CD14-positive monocyte (primary cell): Measurements from ENCODE around the gene DLG4. TPM values are rescaled to one million over a fixed set of nuclear protein-coding genes. Genes with fewer than 3 reads are reported as not detected.

Experiments
- DNase-seq, 3 donors: peaks; one replicate each; pipeline ENCODE4 v3.0.0-alpha.2; 2011 to 2022
- H2AFZ ChIP-seq: 2 replicates; pipeline ENCODE4 v1.6.0; 2012; ENCODE audit warnings: mild to moderate bottlenecking, low read depth, low read length, inconsistent platforms; ENCODE audit not compliant: insufficient read depth, poor library complexity, severe bottlenecking
- H3K27ac ChIP-seq, 2 donors: 1 replicate in 1 of 2; 2 replicates in 1 of 2; pipeline ENCODE4 v1.5.1; 2012 to 2013; ENCODE audit warnings: low read length in 2 of 2, control low read depth in 1 of 2, inconsistent platforms in 1 of 2, low read depth in 1 of 2, mild to moderate bottlenecking in 1 of 2
- H3K27me3 ChIP-seq, 2 donors: one replicate each; pipeline versions ENCODE4 v1.6.0 to v1.6.1; 2011 to 2013; ENCODE audit warnings: low read length in 2 of 2; ENCODE audit not compliant: control insufficient read depth in 2 of 2, insufficient read depth in 2 of 2
- H3K36me3 ChIP-seq, 2 donors: replicated peaks in 1 of 2; 1 replicate in 1 of 2; 2 replicates in 1 of 2; pipeline versions ENCODE4 v1.5.1 to v1.6.1; 2012 to 2013; ENCODE audit warnings: low read length in 2 of 2, control low read depth in 1 of 2, inconsistent platforms in 1 of 2, mild to moderate bottlenecking in 1 of 2; ENCODE audit not compliant: insufficient read depth in 2 of 2, control insufficient read depth in 1 of 2
- H3K4me1 ChIP-seq, 2 donors: 1 replicate in 1 of 2; 2 replicates in 1 of 2; pipeline versions ENCODE4 v1.5.1 to v1.6.1; 2012 to 2013; ENCODE audit warnings: low read length in 2 of 2, control low read depth in 1 of 2, inconsistent platforms in 1 of 2, mild to moderate bottlenecking in 1 of 2, moderate library complexity in 1 of 2; ENCODE audit not compliant: insufficient read depth in 2 of 2, control insufficient read depth in 1 of 2
- H3K4me2 ChIP-seq: replicated peaks from 2 replicates; pipeline ENCODE3; 2012; ENCODE audit warnings: low read length, moderate library complexity, mild to moderate bottlenecking; ENCODE audit not compliant: poor library complexity, severe bottlenecking; ENCODE audit errors: extremely low read depth
- H3K4me3 ChIP-seq, 3 experiments: fragments of 200-600 bp in 1 of 3; sonication (generic) in 1 of 3; replicated peaks in 1 of 3; 1 replicate in 2 of 3; 2 replicates in 1 of 3; pipeline ENCODE4 v1.5.1; 2011 to 2013; ENCODE audit warnings: low read length in 3 of 3, mild to moderate bottlenecking in 3 of 3, control low read depth in 2 of 3, low read depth in 2 of 3, inconsistent platforms in 1 of 3, moderate library complexity in 1 of 3
- H3K79me2 ChIP-seq: 2 replicates; pipeline ENCODE4 v1.6.0; 2012; ENCODE audit warnings: mild to moderate bottlenecking, control low read depth, inconsistent platforms, low read length, moderate library complexity; ENCODE audit not compliant: insufficient read depth
- H3K9ac ChIP-seq: 2 replicates; pipeline ENCODE4 v1.6.0; 2017; ENCODE audit warnings: low read length, mild to moderate bottlenecking; ENCODE audit not compliant: insufficient read depth, poor library complexity, severe bottlenecking
- H3K9me3 ChIP-seq, 2 donors: replicated peaks in 1 of 2; 1 replicate in 1 of 2; 2 replicates in 1 of 2; pipeline versions ENCODE4 v1.5.1 to v1.6.1; 2012 to 2013; ENCODE audit warnings: low read length in 2 of 2, control low read depth in 1 of 2; ENCODE audit not compliant: control insufficient read depth in 1 of 2, insufficient read depth in 1 of 2
- H4K20me1 ChIP-seq: 2 replicates; pipeline ENCODE4 v1.6.0; 2012; ENCODE audit warnings: mild to moderate bottlenecking, low read length, control low read depth, moderate library complexity; ENCODE audit not compliant: insufficient read depth
- H3K27ac Mint-ChIP-seq, 7 donors: one replicate each; pipeline ENCODE4 v1.8.0; 2020; ENCODE audit warnings: mild to moderate bottlenecking in 7 of 7, mixed read lengths in 7 of 7, moderate library complexity in 6 of 7, inconsistent platforms in 2 of 7
- H3K27me3 Mint-ChIP-seq, 3 donors: one replicate each; pipeline ENCODE4 v1.8.0; 2021 to 2022; ENCODE audit warnings: low read depth in 3 of 3, mild to moderate bottlenecking in 3 of 3, mixed read lengths in 3 of 3, moderate library complexity in 3 of 3, inconsistent platforms in 1 of 3
- H3K36me3 Mint-ChIP-seq, 2 donors: one replicate each; pipeline ENCODE4 v1.8.0; 2020; ENCODE audit warnings: mixed read lengths in 2 of 2, inconsistent platforms in 1 of 2, mild to moderate bottlenecking in 1 of 2
- H3K4me1 Mint-ChIP-seq: one replicate; pipeline ENCODE4 v1.8.0; 2020; ENCODE audit warnings: mild to moderate bottlenecking, mixed read lengths
- H3K4me3 Mint-ChIP-seq, 2 donors: one replicate each; pipeline ENCODE4 v1.8.0; 2020; ENCODE audit warnings: mild to moderate bottlenecking in 2 of 2, mixed read lengths in 2 of 2, moderate library complexity in 1 of 2
- H3K9me3 Mint-ChIP-seq, 7 donors: one replicate each; pipeline ENCODE4 v1.8.0; 2020 to 2022; ENCODE audit warnings: mixed read lengths in 7 of 7, mild to moderate bottlenecking in 6 of 7, moderate library complexity in 6 of 7, inconsistent platforms in 2 of 7
- CTCF ChIP-seq: fragments of 200-600 bp; IDR thresholded peaks from one replicate; pipeline ENCODE4 v1.8.0; 2022; ENCODE audit warnings: antibody characterized with exemption, mild to moderate bottlenecking
- WGBS: methylation state at CpG from one replicate; pipeline ENCODE4 v1.1.5; 2013; ENCODE audit warnings: missing lambda C conversion rate; ENCODE audit not compliant: insufficient coverage; 5-methylcytosine and 5-hydroxymethylcytosine counted together
- intact Hi-C, 2 donors: fragments of 100-400 bp; cut with micrococcal nuclease; formaldehyde crosslinking; loops; one replicate each; pipeline versions ENCODE4 v1.15.0 to v1.15.1; 2023
- polyA plus RNA-seq, 3 donors: library from polyadenylated mRNA; depleted of rRNA in 1 of 3; unstranded in 2 of 3; stranded (reverse) in 1 of 3; fragments of 300-500 nt in 2 of 3; fragments of >200 nt in 1 of 3; fragmentation: Illumina TruSeq in 2 of 3; gene quantifications; 1 replicate in 2 of 3; 2 replicates in 1 of 3; pipeline ENCODE4 v1.2.3, GENCODE V29; 2012 to 2021

Gene DLG4
- polyA plus RNA-seq, 3 donors = 0.37 to 42.6 (median 0.39) TPM

GRCh38 chr17:7219229-7219811, 316 bp downstream of the DLG4 start:
- Mint-ChIP-seq H3K36me3 (peaks cover 30 to 34% of the 10 kb centered on the region in 2 donors), H3K4me1 (peaks cover 65% of the 10 kb centered on the region), H3K4me3 (peak overlapping the region; percentile 96 to 98), H3K27ac (peak overlapping the region; percentile 89 to 97 (median 94)), H3K27me3 (peaks cover 0 to 3% (median 2%) of the 10 kb centered on the region in 3 donors), H3K9me3 (peaks cover 0 to 2% (median 0%) of the 10 kb centered on the region in 7 donors)
- no peak for DNase-seq
- Histone ChIP-seq H2AFZ (peak overlapping the region; percentile 65), H3K4me3 (peak overlapping the region; percentile 65 to 94 (median 77)), H4K20me1 (peaks cover 35% of the 10 kb centered on the region), H3K36me3 (peaks cover 27 to 30% of the 10 kb centered on the region in 2 donors), H3K27ac (peak overlapping the region in 1 of 2 donors; percentile 85), H3K9me3 (no peaks in the 10 kb centered on the region), H3K27me3 (no peaks in the 10 kb centered on the region), H3K4me2 (peak overlapping the region; percentile 96), H3K79me2 (peaks cover 48% of the 10 kb centered on the region), H3K4me1 (peaks cover 62 to 71% of the 10 kb centered on the region in 2 donors), H3K9ac (peak overlapping the region; percentile 91)
- 13% methylated on average over 10 of the region's 12 CpGs for WGBS
- TF ChIP-seq CTCF = no peak
- intact Hi-C loops = loop anchor here in 1 of 2 donors (5.0 to 10.0 kb wide), 2 partner anchors 33 to 185 kb away; partner anchors contain the start of genes CTDNEP1, ELP5, NLGN2 and TMEM256

- Histone ChIP-seq H4K20me1 (peaks cover 41% of the 10 kb centered on the region), H3K9me3 (no peaks in the 10 kb centered on the region), H3K79me2 (peaks cover 51% of the 10 kb centered on the region), H3K9ac (no peak overlapping the region), H3K36me3 (peaks cover 22 to 24% of the 10 kb centered on the region in 2 donors), H3K4me1 (peaks cover 68 to 77% of the 10 kb centered on the region in 2 donors), H3K4me2 (no peak overlapping the region), H3K27me3 (no peaks in the 10 kb centered on the region), H2AFZ (no peak overlapping the region), H3K27ac (no peak overlapping the region), H3K4me3 (no peak overlapping the region)
- H3K4me3 Mint-ChIP-seq = peak overlapping the region; percentile 5 to 24
- no peak for DNase-seq
- peaks cover 24 to 28% of the 10 kb centered on the region in 2 donors for H3K36me3 Mint-ChIP-seq
- no peak for TF ChIP-seq CTCF
- WGBS = 92% methylated on average over 4 of the region's 6 CpGs
- intact Hi-C loops = loop anchor here in 1 of 2 donors (5.0 to 10.0 kb wide), 2 partner anchors 34 to 186 kb away; partner anchors contain the start of genes CTDNEP1, ELP5, NLGN2 and TMEM256
- H3K9me3 Mint-ChIP-seq = peaks cover 0 to 2% (median 0%) of the 10 kb centered on the region in 7 donors
- H3K4me1 Mint-ChIP-seq = peaks cover 71% of the 10 kb centered on the region
- H3K27me3 Mint-ChIP-seq = peaks cover 0 to 9% (median 2%) of the 10 kb centered on the region in 3 donors
- H3K27ac Mint-ChIP-seq = peak overlapping the region in 6 of 7 donors; percentile 8 to 96 (median 72)
Observed at GRCh38 chr17:7218758-7219157, 878 bp downstream of the DLG4 start.
